Subcutaneous adipose tissue (tissue), 4 donors: ENCODE data around the gene KATNB1. TPM values are rescaled to one million over a fixed set of nuclear protein-coding genes. Genes with fewer than 3 reads are reported as not detected.

ENCODE experiments used
- total RNA-seq, 4 donors: library from RNA; depleted of rRNA; stranded (reverse); fragments of >200 nt; gene quantifications; one replicate each; pipeline ENCODE4 v1.1.0, GENCODE V29; 2016
- TF ChIP-seq, protein P1 (sequence below): fragments of 450-650 bp; IDR thresholded peaks from one replicate; pipeline ENCODE4 v1.5.1; 2016; ENCODE audit warnings: low read depth, mild to moderate bottlenecking, control low read depth, antibody characterized with exemption, moderate library complexity

Gene KATNB1
- total RNA-seq, 4 donors from 2014 or later, result 8.6 to 14.3 (median 10.7) TPM

DNA sequence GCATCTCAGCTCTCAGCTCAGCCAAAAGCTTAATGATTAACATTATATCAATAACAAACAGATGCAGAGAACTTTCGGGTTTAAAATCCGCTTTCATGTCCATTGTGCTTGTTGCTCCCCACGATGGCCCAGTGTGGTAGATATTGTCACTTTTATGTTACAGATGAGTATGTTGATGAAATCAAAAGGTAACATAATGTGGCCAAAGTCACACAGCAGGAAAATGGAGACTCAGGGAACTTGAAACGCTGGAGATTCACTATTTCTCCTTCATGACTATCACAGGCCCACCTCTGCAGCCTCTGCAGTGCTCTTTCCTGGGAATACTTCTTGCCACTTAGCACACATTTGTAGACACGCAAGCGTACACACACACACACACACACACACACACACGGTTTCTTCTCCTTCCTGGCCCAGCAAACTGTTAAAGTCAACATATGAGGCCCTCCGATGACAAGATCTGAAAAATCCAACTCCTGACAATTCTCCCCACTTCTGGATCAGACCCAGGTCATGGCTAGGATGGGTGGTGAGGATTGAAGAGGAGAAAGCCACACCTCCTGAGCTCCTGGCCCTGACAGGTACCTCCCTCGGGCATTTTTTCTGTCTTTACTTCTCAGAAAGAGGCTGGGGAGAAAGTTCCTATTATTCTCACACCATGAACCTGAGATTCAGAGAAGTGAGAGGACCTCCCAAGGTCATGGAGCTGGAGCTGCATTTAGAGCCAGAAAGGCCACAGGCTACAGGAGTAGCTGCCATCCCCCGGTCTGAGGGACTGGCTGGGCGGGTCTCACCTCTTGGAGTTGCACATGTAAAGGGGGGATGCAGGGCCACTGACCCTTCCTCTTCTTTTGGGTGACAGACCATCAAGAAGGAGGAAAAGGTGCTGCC lies 31.3 kb upstream of the KATNB1 start:
- TF ChIP-seq, protein P1, sequence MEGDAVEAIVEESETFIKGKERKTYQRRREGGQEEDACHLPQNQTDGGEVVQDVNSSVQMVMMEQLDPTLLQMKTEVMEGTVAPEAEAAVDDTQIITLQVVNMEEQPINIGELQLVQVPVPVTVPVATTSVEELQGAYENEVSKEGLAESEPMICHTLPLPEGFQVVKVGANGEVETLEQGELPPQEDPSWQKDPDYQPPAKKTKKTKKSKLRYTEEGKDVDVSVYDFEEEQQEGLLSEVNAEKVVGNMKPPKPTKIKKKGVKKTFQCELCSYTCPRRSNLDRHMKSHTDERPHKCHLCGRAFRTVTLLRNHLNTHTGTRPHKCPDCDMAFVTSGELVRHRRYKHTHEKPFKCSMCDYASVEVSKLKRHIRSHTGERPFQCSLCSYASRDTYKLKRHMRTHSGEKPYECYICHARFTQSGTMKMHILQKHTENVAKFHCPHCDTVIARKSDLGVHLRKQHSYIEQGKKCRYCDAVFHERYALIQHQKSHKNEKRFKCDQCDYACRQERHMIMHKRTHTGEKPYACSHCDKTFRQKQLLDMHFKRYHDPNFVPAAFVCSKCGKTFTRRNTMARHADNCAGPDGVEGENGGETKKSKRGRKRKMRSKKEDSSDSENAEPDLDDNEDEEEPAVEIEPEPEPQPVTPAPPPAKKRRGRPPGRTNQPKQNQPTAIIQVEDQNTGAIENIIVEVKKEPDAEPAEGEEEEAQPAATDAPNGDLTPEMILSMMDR, result no peak

DNA sequence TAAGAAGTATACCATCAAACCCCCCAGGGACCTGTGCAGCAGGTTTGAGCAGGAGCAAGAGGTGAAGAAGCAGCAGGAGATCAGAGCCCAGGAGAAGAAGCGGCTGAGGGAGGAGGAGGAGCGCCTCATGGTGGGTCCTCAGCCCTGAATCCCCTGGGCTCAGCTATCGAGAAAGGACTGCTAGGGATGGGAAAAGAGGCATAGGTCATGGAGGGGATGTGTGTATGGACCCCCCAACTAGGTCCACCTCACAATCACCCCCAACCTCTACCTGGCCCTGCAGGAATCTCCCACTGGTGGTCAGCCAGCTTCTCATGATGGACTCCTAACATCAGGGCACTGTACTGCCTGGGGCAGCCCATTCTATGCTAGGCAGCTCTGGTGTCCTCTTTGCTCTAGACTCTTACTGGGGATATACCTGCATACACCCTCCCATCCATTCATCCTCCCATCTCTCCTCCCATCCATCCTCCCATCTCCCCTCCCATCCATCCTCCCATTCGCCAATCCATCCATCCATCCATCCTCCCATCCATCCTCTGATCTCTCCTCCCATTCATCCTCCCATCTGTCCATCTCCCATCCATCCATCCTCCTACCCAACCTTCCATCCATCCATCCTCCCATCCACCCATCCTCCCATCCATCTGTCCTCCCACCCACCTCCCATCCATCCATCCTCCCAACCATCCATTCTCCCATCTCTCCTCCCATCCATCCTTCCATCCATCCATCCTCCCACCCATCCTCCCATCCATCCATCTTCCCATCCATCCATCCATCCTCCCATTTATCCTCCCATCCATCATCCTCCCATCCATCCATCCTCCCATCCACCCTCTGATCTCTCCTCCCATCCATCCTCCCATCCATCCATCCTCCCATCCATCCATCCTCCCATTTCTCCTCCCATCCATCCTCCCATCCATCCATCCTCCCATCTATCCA lies 30.4 kb upstream of the KATNB1 start:
- TF ChIP-seq, protein P1, result no peak

DNA sequence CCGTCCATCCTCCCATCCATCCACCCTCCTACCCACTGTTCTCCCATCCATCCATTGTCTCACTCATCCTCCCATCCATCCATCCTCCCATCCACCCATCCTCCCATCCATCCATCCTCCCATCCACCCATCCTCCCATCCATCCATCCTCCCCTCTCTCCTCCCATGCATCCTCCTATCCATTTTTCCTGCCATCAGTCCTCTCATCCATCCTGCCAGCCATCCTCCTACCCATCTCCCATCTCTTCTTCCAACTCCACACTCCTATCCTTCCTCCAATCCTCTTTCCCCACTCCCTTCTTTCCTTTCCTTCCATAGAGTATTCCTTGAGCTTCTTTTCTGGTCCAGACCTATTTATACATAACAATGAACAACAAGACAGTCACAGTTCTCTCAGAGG lies 28.9 kb upstream of the KATNB1 start:
- TF ChIP-seq, protein P1, result no peak

DNA sequence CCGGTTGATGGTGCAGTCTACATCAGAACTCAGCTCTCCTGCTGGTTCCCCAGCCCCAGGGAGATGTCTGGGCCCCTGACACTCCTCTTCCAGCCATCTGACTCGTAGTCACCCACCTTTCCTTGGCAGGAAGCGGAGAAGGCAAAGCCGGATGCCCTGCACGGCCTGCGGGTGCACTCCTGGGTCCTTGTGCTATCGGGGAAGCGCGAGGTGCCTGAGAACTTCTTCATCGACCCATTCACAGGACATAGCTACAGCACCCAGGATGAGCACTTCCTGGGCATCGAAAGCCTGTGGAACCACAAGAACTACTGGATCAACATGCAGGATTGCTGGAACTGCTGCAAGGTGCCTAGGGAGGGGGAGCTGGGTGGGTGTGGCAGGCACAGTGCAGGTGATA lies 28.2 kb upstream of the KATNB1 start:
- TF ChIP-seq, protein P1, result no peak

DNA sequence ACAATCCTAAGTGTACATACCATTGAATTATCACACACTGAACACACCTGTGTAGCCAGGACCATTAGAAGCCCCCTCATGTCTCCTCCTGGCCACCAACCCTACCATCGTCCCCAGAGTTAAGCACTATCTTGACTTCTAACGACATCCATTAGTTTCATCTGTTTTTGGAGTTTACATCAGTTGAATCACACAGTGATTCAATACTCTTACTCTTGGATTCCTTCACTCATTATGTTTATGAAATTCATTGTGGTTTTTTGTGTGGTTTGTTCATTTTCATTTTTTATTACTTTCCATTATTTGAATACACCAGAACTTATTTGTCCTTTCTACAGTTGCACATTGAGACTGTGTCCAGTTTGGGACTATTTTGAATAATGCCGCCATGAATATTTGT lies 27.4 kb upstream of the KATNB1 start:
- TF ChIP-seq, protein P1, result no peak

DNA sequence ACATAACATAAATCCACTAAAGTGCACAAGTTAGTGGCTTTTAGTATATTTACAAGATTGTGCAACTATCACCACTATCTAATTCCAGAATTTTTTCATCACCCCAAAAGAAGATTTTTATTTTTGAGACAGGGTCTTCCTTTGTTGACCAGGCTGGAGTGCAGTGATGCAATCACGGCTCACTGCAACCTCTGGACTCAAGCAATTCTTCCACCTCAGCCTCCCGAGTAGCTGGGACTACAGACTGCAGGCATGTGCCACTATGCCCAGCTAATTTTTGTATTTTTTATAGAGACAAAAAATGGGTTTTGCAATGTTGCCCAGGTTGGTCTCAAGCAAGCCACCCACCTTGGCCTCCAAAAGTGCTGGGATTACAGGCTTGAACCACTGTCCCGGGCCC lies 25.9 kb upstream of the KATNB1 start:
- TF ChIP-seq, protein P1, result no peak

DNA sequence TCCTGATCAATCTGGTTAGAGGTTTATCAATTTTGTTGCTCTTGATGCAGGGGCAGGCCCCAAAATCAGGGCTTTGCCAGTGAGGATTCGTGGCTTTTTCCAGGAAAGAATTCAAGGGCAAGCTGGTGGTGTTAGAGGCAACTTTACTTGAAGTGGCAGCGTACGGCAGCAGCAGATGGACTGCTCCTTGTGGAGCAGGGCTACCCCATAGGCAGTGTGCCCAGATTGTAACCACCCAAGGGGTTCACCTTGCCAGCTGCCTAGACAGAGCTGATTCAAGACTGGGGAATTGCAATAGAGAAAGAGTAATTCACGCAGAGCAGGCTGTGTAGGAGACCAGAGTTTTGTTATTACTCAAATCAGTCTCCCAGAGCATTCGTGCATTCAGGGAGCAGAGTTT lies 24.2 kb upstream of the KATNB1 start:
- TF ChIP-seq, protein P1, result no peak
